SK-N-MC (cell line): ENCODE results near the gene CRIM1.

ENCODE experiments used
- EZH2 ChIP-seq: fragments of 200-600 bp; sonication (generic); IDR thresholded peaks from one replicate; pipeline ENCODE4 v1.6.1; 2017; ENCODE audit warnings: antibody characterized with exemption
- POLR2AphosphoS5 ChIP-seq: IDR thresholded peaks from 2 replicates; pipeline ENCODE4 v1.6.1; 2012; ENCODE audit warnings: mild to moderate bottlenecking, low read depth, low read length, borderline replicate concordance

DNA sequence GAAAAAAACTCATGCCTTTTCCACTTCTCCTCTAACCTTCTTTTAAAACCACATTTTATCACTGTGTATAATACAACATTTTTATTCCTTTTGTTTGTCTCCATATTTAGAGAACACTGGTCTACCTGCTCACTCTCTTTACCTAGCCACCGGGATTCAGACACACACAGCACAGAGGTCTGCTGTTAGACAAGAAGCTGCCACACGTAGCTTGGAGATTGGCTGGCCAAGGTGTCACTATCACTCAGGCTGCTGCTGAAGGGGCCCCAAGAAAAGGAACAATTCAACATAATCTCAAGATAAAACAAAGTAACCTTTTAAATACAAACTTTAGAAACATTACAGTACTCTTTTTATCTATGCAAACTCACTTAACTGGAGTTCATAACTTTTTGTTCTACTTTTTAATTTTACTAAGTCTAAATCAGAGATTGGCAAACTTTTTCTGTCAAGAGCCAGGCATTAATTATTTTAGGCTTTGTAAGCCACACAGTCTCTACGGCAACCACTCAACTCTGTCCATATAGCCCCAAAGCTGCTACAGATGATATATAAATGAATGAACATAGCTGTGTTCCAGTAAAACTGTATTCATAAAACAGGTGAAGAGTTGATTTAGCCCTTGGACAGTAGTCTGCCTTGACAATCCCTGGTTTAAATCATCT is 216.6 kb downstream of the CRIM1 start:
- TF ChIP-seq POLR2AphosphoS5 (no peak), EZH2 (no peak)
